ENCODE data around the gene WDR93.

DNA sequence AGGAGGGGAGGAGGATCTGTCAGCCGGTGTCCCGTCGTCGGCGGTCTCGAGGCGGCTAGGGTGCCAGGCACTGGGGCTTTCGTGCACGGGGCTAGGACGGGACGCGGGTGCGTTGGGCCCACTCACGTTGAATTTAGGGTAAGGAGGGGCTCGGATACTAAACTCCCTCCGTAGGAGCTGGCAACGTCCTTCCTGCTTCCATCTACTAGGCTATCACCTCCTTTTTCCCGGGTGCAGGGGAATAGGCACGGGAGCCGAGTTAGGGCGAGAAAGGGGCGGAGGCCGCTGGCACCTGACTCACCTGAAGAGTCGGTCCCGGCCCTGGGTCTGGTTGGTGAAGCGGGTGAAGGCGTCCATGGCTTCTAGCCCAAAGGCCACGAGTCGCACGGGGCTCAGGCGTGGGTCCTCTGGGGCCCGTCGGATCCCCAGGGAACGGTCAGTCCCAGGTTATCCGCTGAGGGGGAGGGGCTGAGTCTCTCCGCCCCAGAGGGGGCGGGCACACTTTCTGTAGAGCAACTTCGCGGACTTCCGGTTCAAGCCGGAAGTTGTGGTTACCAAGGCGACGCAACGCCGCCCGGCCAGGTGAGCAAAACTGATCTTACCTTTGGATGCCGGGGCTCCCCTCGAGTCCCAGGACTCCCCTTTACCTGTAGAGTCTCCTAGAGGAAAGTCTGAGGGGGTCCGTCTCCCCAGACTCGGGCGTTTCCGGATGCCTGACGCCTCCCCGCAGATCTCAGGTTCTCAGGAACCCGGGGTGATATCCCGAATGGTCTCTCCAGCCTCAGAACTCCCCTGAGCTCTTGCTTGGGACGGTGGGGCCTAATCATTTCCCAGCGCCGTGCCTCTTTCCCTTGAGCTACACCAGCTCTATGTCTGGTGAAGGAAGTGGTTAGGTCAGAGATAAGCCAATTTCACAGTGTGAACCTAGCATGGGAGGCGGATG, at the start of gene WDR93, which contains the start of gene PEX11A:
- no peak for TF ChIP-seq MAX (IDR thresholded peaks at IDR 0.05; ENCODE audit: low read depth, low read length)
- TF ChIP-seq CTCF (IDR thresholded peaks at IDR 0.05; ENCODE audit: low read depth, low read length), result no peak
